ENCODE results near the gene TEX13D.

The TEX13D gene

DNA sequence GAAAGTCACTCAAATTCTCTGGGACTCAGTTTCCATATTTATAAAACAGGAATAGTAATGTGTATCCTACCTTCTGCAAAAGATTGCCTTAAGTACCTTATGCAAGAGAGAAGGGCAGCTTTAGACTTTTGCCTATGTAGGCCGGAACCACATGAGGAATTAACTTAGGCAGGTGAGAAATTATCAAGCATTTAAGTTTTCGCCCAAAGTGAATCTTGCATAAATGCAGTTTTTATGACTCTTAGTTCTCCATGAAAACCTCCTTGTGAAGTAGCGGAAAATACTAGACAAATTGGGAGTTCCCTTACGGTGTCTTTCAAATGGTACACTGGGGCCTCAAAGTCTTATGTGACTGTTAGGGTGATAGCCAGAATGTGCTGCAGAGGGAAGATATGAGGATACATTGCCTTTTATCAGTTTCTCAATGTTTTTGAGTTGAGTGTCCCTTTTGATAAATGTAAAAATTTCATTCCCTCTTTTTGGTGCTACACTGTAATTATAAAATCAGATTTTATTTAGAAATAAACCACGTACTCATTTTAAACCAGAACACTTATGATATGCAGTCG is 16.5 kb downstream of the TEX13D start:
- DNase-seq: no peak

DNA sequence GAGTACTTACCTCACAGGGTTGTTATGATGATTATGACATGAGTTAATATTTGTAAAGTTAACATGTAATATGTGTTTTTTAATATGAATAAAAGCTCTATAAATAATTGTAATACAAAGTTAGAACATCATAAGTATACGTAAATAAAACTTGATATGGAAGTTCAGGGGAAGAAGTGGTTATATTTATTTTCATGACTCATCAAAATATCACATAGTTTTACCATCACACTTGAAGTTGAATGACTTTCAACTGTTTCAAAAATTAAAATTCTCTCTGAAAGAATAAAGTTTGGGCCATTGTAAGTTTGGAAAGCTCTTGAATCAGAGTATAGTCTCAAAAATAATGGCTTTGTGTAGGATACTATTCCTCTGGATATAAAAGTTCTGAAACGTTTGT is 22.2 kb downstream of the TEX13D start:
- DNase-seq: no peak

DNA sequence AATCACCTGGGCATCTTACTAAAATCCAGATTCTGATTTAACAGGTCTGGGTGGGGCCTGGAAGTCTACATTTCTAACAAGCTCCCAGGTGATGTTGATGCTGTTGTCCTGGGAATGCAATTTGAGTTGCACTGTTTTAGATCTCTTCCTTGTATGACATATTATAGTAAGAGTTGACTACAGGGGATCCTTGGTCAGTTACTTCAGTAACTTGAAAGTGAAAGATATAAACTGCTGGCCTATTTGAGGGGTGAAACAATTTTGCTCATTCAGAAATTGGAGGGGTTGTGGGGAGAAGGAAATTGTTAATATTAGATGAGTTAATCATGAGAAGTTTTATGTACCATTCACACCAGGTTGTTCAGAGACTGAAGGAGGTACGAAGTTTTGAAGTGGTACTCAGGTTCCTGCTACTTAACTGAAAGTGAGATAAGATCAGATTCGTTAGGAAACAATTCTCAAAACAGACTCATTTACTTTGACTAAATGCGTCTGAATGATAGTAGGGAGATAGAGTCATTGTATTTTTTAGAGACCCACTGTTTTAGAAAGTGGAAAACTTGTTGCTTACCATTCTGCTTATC is 26.4 kb downstream of the TEX13D start:
- no peak for DNase-seq

DNA sequence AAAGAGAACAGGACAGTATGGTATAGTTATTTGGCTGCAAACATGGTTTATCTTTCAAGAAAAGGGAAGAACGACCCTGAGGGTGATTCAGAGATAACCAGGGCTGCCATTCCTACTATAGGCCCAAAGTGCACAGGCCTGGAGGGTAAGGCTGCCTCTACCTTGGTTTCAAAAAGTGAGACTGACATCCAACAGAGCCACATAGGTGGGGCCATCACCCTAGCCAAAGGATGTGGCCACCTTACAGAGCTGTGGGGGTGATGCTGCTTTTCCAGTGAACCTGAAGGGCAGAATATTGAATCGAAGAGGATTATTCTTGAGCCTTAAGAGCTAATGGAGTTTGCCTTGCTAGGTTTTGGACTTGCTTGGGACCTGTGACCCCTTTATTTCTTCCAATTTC is 29.6 kb downstream of the TEX13D start:
- DNase-seq: no peak

DNA sequence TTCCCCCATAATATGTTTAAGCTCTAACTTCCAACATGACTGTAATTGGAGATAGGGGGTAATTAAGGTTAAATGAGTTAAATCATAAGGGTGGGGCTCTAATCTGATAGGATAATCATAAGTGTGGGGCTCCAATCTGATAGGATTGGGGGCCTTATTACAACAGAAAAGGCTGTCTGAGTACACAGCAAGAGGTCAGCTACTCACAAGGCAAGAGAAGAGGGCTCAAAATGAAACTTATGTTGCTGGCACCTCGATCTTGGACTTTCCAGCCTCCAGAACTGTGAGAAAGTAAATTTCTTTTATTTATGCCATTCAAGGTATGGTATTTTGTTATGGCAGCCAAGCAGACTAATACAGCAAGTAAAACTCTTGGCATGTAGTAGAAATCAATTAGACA is 30.3 kb downstream of the TEX13D start:
- DNase-seq: no peak

DNA sequence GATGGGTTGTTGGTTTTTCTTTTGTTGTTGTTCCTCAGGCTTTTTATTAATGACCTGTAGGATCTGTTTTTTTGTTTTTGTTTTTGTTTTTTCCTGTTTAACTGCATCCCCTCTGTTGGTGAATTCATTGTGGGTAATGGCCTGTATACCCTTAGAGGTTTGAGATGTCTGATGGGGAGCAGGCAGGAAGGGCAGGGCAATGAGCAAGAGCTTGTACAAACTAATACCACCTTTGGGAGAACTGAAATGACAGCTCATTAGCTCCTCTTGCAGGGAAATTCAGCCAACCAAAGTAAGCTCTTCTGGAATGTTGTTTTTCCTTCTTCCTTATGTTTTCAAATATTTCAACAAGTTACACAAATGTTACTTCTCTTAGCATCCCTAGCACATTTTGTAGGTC is 37.3 kb downstream of the TEX13D start:
- DNase-seq: no peak

DNA sequence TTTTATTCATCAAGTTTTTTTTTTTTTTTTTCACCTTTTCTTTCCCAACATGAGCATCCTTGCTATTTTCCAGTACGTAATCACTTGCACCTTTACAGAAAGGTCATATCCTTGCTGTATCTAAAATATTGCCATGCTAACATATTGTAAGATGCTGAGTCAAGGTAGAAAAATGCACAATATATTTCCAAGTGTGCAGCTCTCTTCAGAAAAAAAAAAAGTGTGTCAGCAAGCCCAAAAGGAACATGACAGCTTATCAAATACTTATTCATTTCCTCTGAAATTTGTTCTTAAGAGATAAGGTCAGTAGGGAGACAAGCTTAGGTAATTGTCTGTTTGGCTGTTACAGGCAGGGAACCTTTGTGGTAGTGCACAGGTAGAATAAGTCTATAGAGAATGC is 40.9 kb downstream of the TEX13D start:
- no peak for DNase-seq

DNA sequence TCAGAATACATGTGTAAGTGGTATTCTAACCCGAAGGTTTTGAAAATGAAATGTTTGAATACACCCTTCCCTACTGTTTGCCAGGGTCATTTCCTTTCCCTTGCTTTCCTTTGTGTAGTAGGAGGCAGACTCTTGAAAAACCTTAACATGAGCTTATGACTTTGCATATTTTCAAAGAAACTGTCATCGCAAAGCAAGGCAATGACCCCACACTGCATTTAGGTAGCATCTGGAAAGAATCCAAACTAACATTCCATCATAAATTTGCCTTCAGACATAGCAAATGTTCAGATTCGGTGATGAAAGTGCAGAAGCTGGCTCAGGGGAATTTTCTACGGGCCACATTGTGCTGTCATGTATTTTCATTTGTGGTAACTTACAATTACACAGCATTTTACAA is 46.2 kb downstream of the TEX13D start:
- no peak for DNase-seq

DNA sequence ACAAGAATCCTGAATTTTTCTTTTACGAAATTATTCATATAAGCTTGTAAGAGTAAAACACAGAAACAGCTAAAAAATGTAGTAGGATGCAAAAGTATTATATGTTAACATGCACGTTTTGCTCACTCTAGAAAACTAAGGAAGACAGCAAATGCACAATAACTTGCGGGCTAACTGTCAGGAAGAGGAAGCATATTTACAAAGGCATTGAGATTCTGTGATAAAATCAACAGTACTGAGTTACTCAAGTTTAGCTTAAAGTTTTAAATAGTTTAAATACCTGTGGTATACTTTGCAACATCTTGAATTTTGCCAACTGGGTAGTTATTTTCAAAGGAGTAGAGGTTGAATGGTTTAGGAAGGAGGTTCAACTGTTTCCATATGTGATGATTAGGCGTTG is 50.9 kb downstream of the TEX13D start:
- DNase-seq: no peak

DNA sequence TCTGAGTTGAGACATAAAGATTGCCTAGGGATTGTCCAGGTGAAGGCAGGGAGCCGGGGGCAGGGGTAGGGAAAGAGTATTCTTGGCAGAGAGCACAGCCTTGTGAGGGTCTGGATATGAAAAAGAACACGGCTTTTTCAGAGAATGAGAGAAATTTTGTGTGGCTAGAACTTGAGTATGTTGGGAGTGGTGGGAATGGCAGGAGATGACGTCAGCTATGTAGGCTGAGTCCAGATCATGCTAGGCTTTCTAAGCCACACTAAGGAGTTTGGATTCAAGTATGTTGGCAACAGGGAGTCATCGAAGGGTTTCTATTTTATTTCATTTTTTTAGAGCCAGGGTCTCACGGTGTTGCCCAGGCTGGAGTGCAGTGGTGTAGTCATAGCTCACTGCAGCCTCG is 53.9 kb downstream of the TEX13D start:
- DNase-seq: no peak

All from RPMI8226 (cell line).